GM12878 (cell line): ENCODE measurements around the gene RNF152. TPM values are rescaled to one million over a fixed set of nuclear protein-coding genes. Genes with fewer than 3 reads are reported as not detected.

Experiments
- ATAC-seq: fragments of 200-7000 bp; cut with Tn5 transposase; 3 replicates; pipeline ENCODE4 v1.9.1; 2020; ENCODE audit warnings: mild to moderate bottlenecking, moderate library complexity
- BruUV-seq: library from RNA; stranded (reverse); fragments of 400-500 nt; replicated peaks from 2 replicates; lab custom pipeline; 2021; lab: Mats Ljungman, UMichigan
- CTCF ChIA-PET: fragments of 300-600 bp; sonication (Branson Sonifier 250); formaldehyde crosslinking; extraction: SDS; loops from one replicate; lab custom pipeline; 2021; ENCODE audit warnings: inconsistent platforms; lab: Yijun Ruan, JAX
- POLR2A ChIA-PET: fragments of 350-600 bp; formaldehyde crosslinking; extraction: SDS; loops from one replicate; lab custom pipeline; 2021; ENCODE audit warnings: inconsistent platforms; lab: Charles Lee
- RAD21 ChIA-PET: fragments of 300-600 bp; sonication (Branson Sonifier 250); formaldehyde crosslinking; loops from one replicate; lab custom pipeline; 2023; ENCODE audit warnings: antibody characterized with exemption; ENCODE audit not compliant: unreplicated experiment; lab: Charles Lee
- SMC1A ChIA-PET: fragments of 300-600 bp; sonication (Branson Sonifier 250); formaldehyde crosslinking; loops from one replicate; lab custom pipeline; 2023; ENCODE audit not compliant: unreplicated experiment, uncharacterized antibody; lab: Charles Lee
- DNase-seq: peaks from one replicate; pipeline ENCODE4 v3.0.0-alpha.2; 2011; ENCODE audit warnings: low read depth, low spot score
- FAIRE-seq: peaks from 3 replicates; lab custom pipeline; 2011; peaks lifted over from hg19 to GRCh38; lab: Jason Lieb, UNC
- H2AFZ ChIP-seq: 2 replicates; pipeline ENCODE4 v1.6.0; 2011; ENCODE audit warnings: low read depth, low read length, control low read depth; ENCODE audit not compliant: control insufficient read depth
- H3K27ac ChIP-seq: 2 replicates; pipeline ENCODE4 v1.5.1; 2011; ENCODE audit warnings: control low read depth; ENCODE audit not compliant: control insufficient read depth, insufficient read depth
- H3K27me3 ChIP-seq, 2 experiments: replicated peaks in 1 of 2; 2 replicates each; pipeline versions ENCODE4 v1.6.0 to v1.6.1; 2011; ENCODE audit warnings: low read length in 1 of 2; ENCODE audit not compliant: control insufficient read depth in 2 of 2, insufficient read depth in 2 of 2
- H3K36me3 ChIP-seq, 2 experiments: 2 replicates each; pipeline ENCODE4 v1.5.1; 2011; ENCODE audit warnings: low read length in 1 of 2; ENCODE audit not compliant: control insufficient read depth in 2 of 2, insufficient read depth in 2 of 2
- H3K4me1 ChIP-seq: 2 replicates; pipeline ENCODE4 v1.6.1; 2011; ENCODE audit warnings: mild to moderate bottlenecking, low read length, moderate library complexity, mixed read lengths; ENCODE audit not compliant: control insufficient read depth, insufficient read depth
- H3K4me2 ChIP-seq: 2 replicates; pipeline ENCODE4 v1.6.0; 2011; ENCODE audit warnings: control low read depth; ENCODE audit not compliant: control insufficient read depth, insufficient read depth
- H3K4me3 ChIP-seq: fragments of 200-600 bp; sonication (generic); 2 replicates; pipeline ENCODE4 v1.5.1; 2016
- H3K79me2 ChIP-seq: 2 replicates; pipeline ENCODE4 v1.6.0; 2011; ENCODE audit warnings: low read length; ENCODE audit not compliant: control insufficient read depth, insufficient read depth
- H3K9ac ChIP-seq: 2 replicates; pipeline ENCODE4 v1.8.0; 2011; ENCODE audit warnings: low read length, control low read depth, mixed read lengths; ENCODE audit not compliant: control insufficient read depth, insufficient read depth
- H3K9me3 ChIP-seq: replicated peaks from 3 replicates; pipeline ENCODE4 v1.5.1; 2011; ENCODE audit warnings: mild to moderate bottlenecking, low read length; ENCODE audit not compliant: control insufficient read depth, insufficient read depth
- H4K20me1 ChIP-seq: 2 replicates; pipeline ENCODE4 v1.6.0; 2011; ENCODE audit not compliant: control insufficient read depth, insufficient read depth
- ATF2 ChIP-seq: IDR thresholded peaks from 2 replicates; pipeline ENCODE4 v1.6.1; 2012; ENCODE audit warnings: low read length, inconsistent platforms
- BCL3 ChIP-seq: IDR thresholded peaks from 2 replicates; pipeline ENCODE4 v1.6.1; 2011; ENCODE audit warnings: borderline replicate concordance, low read depth, mild to moderate bottlenecking, moderate library complexity, low read length; ENCODE audit not compliant: insufficient read depth, poor library complexity, severe bottlenecking
- BRCA1 ChIP-seq: IDR thresholded peaks from 2 replicates; pipeline ENCODE4 v1.6.1; 2011; ENCODE audit warnings: low read depth, low read length, improper control_type of control experiment
- E4F1 ChIP-seq: fragments of 450-650 bp; IDR thresholded peaks from 2 replicates; pipeline ENCODE4 v1.6.1; 2018; ENCODE audit warnings: borderline replicate concordance, mild to moderate bottlenecking; ENCODE audit not compliant: partially characterized antibody
- EGR1 ChIP-seq, 2 experiments: IDR thresholded peaks; 1 replicate in 1 of 2; 2 replicates in 1 of 2; pipeline ENCODE4 v1.6.1; 2011 to 2012; ENCODE audit warnings: low read depth in 2 of 2, low read length in 2 of 2, borderline replicate concordance in 1 of 2, mild to moderate bottlenecking in 1 of 2, moderate library complexity in 1 of 2
- FOS ChIP-seq: IDR thresholded peaks from 3 replicates; pipeline ENCODE4 v1.6.1; 2011; ENCODE audit warnings: borderline replicate concordance; ENCODE audit not compliant: insufficient read length; ENCODE audit errors: extremely low read depth
- MEF2A ChIP-seq: IDR thresholded peaks from 2 replicates; pipeline ENCODE4 v1.6.1; 2011; ENCODE audit warnings: low read depth, mild to moderate bottlenecking, low read length, moderate library complexity; ENCODE audit not compliant: insufficient read depth
- NR2C1 ChIP-seq: fragments of 450-650 bp; IDR thresholded peaks from 2 replicates; pipeline ENCODE4 v1.6.1; 2017; ENCODE audit warnings: antibody characterized with exemption, mild to moderate bottlenecking, moderate library complexity
- NR2C2 ChIP-seq: IDR thresholded peaks from 2 replicates; pipeline ENCODE4 v1.6.1; 2011; ENCODE audit warnings: borderline replicate concordance, low read depth; ENCODE audit not compliant: control insufficient read depth, insufficient read length
- SMARCA5 ChIP-seq: fragments of 450-650 bp; IDR thresholded peaks from 2 replicates; pipeline ENCODE4 v1.6.1; 2017; ENCODE audit warnings: mild to moderate bottlenecking
- TARDBP ChIP-seq: IDR thresholded peaks from 2 replicates; pipeline ENCODE4 v1.6.1; 2016; ENCODE audit warnings: borderline replicate concordance
- ZBED1 ChIP-seq: IDR thresholded peaks from 2 replicates; pipeline ENCODE4 v1.6.1; 2016; ENCODE audit warnings: borderline replicate concordance
- WGBS: methylation state at CpG from one replicate; pipeline ENCODE4 v1.1.6; 2016; ENCODE audit warnings: low lambda C conversion rate; ENCODE audit not compliant: insufficient replicate concordance, insufficient coverage; ENCODE audit errors: missing lambda C conversion rate; 5-methylcytosine and 5-hydroxymethylcytosine counted together
- in situ Hi-C: fragments of 300-500 bp; cut with MboI; formaldehyde crosslinking; loops from 9 replicates; pipeline ENCODE4 v1.14.3; 2018; ENCODE audit warnings: mixed read lengths
- intact Hi-C: fragments of 100-400 bp; cut with micrococcal nuclease; formaldehyde crosslinking; loops from one replicate; pipeline ENCODE4 v1.14.2; 2022; ENCODE audit not compliant: unreplicated experiment
- polyA plus RNA-seq, 11 experiments: library from polyadenylated mRNA; depleted of rRNA in 4 of 11; unstranded in 6 of 11; stranded (reverse) in 5 of 11; fragments of >200 nt; fragmentation: Nextera tagmentation in 4 of 11; fragmentation: Illumina TruSeq in 1 of 11; extraction: Ambion mirVana in 4 of 11; extraction: Trizol in 1 of 11; gene quantifications; 1 replicate in 1 of 11; 2 replicates in 10 of 11; pipeline versions ENCODE4 v1.2.1 to v1.2.3, GENCODE V29; 2011 to 2016; ENCODE audit warnings: inconsistent platforms in 2 of 11, missing spikeins in 2 of 11, low read depth in 1 of 11
- total RNA-seq, 4 experiments: library from RNA; depleted of rRNA in 3 of 4; stranded (reverse); fragments of >200 nt in 3 of 4; fragmentation: Illumina TruSeq in 1 of 4; extraction: Trizol in 1 of 4; gene quantifications; 2 replicates each; pipeline versions ENCODE4 v1.2.1 to v1.2.3, GENCODE V29; 2013 to 2021

Gene RNF152
- total and polyA plus RNA-seq, 10 of the 15 experiments (the other 5 are each of a cell fraction or from before 2014, with no cell fraction given) = under 0.01 to 0.07 (median 0.03) TPM; not detected in 7

- H2AFZ ChIP-seq = no peak overlapping the region
- TF ChIP-seq MEF2A = no peak
- TF ChIP-seq, all 136 proteins: peak for 0
- RAD21 ChIA-PET = no interaction called here
- 69% methylated on average over 29 of the region's 29 CpGs for WGBS
- Histone ChIP-seq H3K79me2 (no peaks in the 10 kb centered on the region), H3K27ac (no peak overlapping the region), H3K4me1 (no peaks in the 10 kb centered on the region), H3K36me3 (no peaks in the 10 kb centered on the region), H3K4me2 (no peak overlapping the region), H3K27me3 (no peaks in the 10 kb centered on the region), H4K20me1 (no peaks in the 10 kb centered on the region), H3K4me3 (no peak overlapping the region), H3K9me3 (no peaks in the 10 kb centered on the region), H3K9ac (no peak overlapping the region)
- FAIRE-seq = no peak
- SMC1A ChIA-PET = no interaction called here
- intact Hi-C loops (no loop called here), in situ Hi-C loops (no loop called here)
- POLR2A ChIA-PET = interaction anchor here (0.7 kb wide), 1 partner anchor 41 kb away, joined by 3 read pairs; no protein-coding TSS in a partner anchor
- DNase-seq = no peak
- CTCF ChIA-PET = no interaction called here
- BruUV-seq = no TSS peak
- no peak for ATAC-seq
These were observed 76.8 kb downstream of the RNF152 start for GRCh38 chr18:61815885-61816470.

- CTCF ChIA-PET = no interaction called here
- no peak for FAIRE-seq
- no TSS peak for BruUV-seq
- Histone ChIP-seq H3K9ac (no peak overlapping the region), H3K9me3 (no peaks in the 10 kb centered on the region; the same call in 2 of the 3 replicates), H4K20me1 (no peaks in the 10 kb centered on the region), H3K27ac (no peak overlapping the region), H3K79me2 (no peaks in the 10 kb centered on the region), H3K4me3 (no peak overlapping the region), H2AFZ (no peak overlapping the region), H3K27me3 (no peaks in the 10 kb centered on the region), H3K4me2 (no peak overlapping the region), H3K4me1 (no peaks in the 10 kb centered on the region), H3K36me3 (no peaks in the 10 kb centered on the region)
- in situ Hi-C loops = no loop called here
- DNase-seq = no peak
- ATAC-seq = no peak
- POLR2A ChIA-PET = no interaction called here
- intact Hi-C loops = no loop called here
- SMC1A ChIA-PET = no interaction called here
- 44% methylated on average over 3 of the region's 3 CpGs for WGBS
- RAD21 ChIA-PET = no interaction called here
- TF ChIP-seq NR2C2 (no peak), SMARCA5 (no peak), FOS (no peak), NR2C1 (no peak), BRCA1 (no peak), E4F1 (no peak), ZBED1 (no peak), ATF2 (no peak), TARDBP (no peak), EGR1 (IDR thresholded peaks at IDR 0.05; ENCODE audit: borderline replicate concordance in 1 of 2, low read depth in 2 of 2, low read length in 2 of 2) (no peak), BCL3 (no peak)
These were observed 84.5 kb downstream of the RNF152 start for GRCh38 chr18:61808286-61808685.
